Measurements from ENCODE around the gene MPST.
"Not testable (repeated sequence)": the region's sequence is repeated elsewhere in the genome, so short reads cannot be mapped to it uniquely, and the experiment has no call there.

Gene MPST

DNA sequence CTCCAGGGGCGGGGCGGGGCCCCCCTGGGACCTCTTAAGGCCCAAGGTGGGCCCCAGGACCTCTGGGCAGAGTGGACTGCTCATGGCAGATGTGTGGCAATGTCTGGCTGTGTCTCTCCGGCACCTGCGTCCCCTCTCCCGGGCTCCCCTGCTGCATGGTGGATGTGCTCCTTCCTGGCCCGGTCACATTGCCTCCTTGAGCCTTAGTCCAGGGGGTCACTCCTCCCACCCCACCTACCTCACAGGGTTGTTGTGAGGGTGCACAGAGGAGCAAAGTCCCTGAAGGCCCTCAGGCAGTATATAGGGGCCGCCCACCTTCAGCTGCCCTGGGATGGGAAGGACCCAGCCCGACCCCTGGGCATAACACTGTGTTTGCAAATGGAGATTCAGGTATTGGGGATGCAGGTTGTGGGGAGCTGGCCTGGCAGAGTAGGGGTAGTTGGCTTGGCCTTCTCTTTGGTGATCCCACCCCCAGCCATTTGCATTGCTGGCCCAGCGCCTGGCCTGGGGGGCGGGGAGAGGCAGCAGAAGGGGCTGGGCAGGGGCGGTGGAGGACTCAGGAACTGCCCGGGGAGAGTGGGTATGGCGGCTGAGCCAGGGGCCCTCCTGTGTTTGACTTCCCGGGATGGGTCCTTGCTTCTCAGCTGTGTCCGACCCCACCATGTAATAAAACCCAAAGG is 43.3 kb downstream of the MPST start:
- no peak for DNase-seq

DNA sequence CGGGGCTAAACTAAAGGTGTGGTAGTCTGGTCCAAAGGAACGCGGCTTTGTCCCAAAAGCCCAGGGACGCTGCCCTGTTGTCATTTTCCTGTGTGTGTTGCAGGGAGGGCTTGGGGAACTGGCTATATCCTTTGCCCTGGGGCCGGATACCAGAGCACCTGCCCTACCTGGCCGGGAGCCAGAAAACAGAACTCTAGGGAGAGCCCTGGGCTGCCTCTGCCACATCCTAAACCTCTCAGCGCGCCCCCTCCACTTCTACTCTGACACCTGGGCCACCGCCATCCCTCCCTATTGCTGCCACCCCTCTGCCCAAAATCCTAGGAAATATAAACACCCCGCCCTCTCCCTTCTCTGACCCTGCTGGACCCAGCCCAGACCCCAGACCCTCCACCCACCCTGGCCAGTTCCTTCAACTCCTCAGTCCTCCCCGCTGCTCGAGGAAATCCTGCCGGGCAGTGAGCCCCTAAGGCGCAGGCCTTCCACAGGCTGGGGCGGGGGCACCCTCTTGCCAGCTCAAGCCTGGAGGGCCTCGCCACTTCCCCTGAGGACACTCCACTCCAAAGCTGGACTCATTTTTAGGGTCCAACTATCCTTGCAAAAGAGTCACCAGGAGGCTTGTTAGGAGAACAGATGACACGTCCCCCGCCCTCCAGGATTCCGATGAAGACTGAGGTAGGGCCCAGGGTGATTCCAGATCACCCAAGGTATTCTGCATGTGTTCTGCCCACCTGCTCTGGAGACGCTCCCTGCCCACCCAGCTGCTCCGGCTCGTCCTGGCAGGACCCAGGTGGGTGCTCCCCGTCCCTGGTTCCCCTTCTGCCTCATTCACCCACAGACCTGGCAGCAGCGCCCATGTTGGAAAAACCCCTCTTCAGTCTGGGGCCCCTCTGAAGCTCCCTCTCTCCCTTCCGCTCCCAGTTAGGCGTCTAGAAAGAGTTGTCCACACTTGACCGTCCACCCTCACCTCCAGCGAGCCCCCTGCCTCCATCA is 44.2 kb downstream of the MPST start:
- no peak for DNase-seq

DNA sequence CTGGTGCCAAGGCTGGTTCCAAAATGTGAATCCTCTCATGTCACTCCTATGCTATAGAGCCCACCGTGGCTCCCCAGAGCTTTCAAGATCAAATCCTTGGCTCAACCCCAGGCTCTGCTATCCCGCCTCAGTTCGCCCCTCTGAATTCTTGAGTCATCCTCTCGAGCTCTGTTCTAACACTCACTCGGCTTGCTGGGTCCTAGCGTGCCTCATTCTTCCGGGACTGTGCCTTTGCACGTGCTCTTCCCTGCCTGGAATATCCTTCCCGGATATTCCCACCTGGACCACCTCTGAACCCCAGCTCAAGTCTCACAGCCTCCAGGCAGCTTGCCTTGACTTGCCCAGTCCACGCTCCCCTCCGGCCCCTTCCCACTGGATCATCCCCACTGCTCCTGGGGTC is 45.0 kb downstream of the MPST start:
- DNase-seq: no peak

DNA sequence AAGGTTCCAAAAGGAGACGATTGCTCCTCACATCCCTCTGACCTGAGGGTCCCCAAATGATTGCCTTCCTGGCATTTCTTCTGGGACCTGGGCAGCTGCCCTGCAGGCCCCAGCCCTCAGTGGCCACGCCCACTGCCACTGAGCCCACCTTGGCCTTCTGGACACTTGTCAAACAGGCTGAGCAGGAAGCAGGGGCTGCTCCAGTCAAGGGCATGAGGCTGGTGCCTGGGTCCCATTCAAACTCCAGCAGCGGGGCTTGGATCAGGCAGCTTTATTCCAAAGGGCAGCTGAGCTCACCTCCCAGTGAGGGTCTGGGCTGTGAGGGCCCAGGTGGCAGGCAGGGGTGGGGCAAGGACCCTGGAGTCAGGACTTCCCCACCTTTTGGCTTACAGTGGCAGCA is 45.6 kb downstream of the MPST start:
- DNase-seq: no peak

DNA sequence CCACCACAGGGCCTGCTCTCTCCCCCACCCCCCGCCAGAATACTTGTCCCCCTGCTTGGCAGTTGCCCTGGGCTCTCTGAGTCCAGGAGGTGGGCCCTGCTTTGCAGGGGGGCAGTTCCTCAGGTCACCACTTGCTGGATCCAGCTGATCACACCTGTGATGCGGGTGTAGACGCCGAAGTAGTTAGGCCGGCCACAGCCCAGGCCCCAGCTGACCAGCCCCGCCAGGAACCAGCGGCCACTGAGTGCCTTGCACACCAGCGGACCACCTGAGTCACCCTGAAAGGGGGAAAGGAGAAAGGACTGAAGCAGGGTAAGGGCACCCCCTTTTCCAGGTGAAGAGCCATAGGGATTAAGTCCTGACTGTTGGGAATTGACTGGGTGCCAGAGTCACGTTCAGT is 46.4 kb downstream of the MPST start:
- no peak for DNase-seq

DNA sequence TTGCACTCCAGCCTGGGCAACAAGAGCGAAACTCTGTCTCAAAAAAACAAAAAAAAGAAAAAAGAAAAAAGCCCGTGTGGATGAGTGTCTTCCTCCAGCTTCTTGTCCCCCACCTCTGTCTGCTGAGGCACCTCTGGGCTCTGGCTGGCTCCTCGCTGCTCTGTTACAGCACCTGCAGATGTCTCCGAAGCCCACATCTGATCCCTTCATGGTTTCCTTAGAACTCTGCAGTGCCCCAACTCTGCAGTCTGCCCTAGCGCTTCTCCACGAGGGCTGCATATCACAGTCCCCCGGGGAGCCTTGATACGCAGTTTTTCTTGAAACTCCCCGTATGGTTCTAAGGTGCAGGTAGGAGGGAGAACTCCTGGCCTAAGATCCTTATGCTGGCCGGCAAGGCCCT is 47.9 kb downstream of the MPST start:
- no peak for DNase-seq

DNA sequence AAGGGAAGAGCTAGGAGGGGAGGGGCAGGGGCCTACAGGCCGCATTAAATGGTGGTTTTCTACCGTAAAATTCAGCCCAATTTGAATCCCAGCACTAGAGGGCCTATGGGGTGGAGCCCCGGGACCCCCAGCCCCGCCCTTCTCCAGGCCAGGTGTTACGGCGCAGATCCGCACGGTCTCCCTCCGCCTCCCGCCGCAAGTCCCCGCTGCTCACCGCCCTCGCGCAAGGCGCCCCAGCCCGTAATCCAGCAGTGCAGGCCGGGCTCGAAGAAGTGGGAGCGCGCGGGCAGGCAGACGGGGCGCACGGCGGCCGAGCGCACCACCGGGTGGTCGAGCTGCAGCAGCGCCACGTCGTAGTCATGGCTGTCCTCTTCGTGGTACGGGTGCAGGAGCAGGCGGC is 49.3 kb downstream of the MPST start:
- DNase-seq: no peak

DNA sequence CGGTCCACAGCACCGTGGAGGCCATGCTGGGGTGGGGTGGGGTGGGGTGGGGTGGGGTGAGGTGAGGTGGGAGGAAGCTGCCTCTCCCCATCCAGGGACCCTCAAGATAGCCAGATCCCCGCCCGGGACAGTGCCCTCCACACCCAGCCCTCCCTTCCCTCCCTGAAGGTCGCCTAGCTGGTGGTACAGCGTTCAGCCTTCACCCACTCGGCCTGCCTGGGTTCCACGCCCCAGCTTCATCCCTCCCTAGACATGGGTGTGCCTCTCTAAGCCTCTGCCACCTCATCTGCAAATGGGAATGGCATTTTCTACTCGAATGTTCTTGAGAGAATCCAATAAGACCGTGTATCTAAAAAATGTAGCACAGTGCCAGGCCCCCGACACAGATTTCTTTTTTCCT is 49.8 kb downstream of the MPST start:
- DNase-seq: no peak

DNA sequence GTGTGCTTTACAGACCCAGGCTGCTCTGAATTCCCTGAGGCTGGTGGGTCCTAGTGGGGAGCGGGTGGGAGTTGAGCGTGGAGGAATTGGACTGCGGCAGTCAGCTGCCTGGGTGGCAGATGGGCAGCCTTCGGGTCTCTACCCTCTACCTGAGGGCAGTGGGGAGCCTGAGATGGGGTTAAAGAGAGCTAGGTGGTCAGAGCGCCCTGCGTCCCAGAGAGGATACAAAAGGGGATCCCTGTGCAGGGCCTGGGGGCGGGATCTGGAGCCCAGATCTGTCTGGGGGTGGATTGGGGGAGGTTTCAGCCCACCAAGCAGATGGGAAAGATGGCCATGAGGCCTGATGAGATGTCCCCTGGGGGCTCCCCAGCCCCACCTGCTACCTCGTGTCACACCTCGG is 50.2 kb downstream of the MPST start:
- DNase-seq: no peak

DNA sequence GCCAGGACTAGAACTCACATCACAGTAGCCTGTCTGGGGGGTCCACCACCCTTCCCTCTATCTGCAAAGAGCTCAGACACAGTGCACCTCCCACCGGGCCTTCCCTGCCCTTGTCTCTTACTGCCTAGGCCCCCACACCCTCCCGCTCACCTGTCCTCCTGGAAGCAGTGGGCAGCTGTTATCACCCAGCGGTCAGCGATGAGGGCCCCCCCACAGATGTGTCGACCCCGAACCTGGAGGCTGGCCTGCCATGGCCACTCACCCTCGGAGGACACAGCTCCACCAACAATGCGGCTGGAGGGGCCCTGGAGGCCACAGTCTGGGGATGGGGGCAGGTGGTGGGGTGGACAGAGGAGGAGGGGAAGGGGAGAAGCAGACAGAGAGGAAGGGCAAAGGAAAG is 50.8 kb downstream of the MPST start:
- DNase-seq: no peak

DNA sequence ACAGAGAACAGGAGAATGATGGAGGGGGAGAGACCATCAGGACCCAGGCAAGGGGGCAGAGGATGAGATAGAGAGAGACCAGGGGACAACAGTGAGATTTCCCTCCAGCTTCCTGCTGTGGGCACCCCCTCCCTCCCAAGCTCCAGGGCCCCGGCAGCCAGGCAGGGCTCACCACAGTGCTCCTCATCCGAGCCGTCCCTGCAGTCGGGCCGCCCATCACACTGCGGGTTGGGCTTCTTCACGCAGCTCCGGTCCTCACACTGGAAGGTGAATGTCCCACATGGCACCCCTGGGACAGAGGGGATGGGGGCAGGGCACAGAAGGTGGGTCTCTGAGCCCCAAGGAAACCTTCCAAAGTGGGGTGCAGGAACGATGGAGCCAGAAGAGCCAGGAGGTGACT is 51.2 kb downstream of the MPST start:
- no peak for DNase-seq

DNA sequence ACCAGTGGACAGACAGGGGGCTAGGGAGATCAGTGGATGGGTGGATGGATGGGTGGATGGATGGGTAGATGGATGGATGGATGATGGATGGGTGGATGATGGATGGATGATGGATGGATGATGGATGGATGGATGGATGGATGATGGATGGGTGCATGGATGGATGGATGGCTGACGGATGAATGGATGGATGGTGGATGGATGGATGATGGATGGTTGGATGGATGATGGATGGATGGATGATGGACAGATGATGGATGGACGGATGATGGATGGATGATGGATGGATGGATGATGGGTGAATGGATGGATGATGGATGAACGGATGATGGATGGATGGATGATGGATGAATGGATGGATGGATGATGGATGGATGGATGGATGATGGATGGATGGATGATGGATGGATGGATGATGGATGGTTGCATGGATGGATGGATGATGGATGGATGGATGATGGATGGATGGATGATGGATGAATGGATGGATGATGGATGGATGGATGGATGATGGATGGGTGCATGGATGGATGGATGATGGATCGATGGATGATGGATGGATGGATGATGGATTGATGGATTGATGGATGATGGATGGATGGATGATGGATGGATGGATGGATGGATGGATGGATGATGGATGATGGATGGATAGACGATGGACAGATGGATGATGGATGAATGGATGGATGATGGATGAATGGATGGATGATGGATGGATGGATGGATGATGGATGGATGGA is 52.5 kb downstream of the MPST start:
- DNase-seq: not testable (repeated sequence)

DNA sequence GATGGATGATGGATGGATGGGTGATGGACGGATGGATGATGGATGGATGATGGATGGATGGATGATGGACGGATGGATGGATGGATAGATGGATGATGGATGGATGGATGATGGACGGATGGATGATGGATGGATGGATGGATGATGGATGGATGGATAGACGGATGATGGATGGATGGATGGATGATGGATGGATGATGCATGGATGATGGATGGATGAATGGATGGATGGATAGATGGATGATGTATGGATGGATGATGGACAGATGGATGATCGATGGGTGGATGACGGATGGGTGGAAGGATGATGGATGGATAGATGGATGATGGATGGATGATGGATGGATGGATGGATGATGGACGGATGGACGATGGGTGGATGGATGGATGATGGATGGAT is 53.1 kb downstream of the MPST start:
- DNase-seq: no peak

DNA sequence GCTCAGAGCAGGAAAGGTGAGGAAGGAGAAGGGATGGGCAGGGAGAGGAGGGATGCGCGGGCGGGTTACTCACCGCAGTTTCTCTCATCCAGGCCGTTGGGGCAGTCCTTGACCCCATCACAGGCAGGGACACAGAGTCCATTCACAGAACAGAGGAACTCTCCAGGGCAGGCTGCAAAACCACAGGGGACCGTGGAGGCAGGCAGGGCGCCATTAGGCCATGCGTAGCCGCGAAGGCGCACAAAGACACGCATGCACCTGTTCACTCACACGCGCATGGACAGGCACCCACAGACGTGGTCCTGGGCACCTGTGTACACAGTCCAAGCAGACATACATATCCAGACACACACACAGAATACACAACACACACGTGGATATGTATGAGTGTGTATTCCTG is 55.0 kb downstream of the MPST start:
- no peak for DNase-seq

DNA sequence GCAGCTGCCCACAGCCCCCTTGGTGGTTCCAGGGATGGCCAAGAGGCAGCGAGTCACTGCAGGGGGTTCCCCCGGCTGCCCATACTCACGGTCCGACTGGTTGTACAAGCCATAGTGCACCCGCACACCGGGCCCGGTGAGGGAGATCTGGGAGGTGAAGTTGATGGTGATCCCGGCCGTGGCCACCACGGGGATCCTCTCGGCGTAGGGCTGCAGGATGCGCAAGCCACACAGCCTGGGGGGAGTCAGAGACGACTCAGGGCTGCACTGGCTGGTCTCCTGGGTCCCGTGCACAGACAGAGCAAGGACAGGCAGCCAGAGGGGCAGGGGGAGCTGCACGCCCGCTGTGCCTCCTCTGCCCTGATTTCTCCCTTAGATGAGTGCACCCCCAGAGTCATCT is 55.5 kb downstream of the MPST start:
- DNase-seq: no peak

DNA sequence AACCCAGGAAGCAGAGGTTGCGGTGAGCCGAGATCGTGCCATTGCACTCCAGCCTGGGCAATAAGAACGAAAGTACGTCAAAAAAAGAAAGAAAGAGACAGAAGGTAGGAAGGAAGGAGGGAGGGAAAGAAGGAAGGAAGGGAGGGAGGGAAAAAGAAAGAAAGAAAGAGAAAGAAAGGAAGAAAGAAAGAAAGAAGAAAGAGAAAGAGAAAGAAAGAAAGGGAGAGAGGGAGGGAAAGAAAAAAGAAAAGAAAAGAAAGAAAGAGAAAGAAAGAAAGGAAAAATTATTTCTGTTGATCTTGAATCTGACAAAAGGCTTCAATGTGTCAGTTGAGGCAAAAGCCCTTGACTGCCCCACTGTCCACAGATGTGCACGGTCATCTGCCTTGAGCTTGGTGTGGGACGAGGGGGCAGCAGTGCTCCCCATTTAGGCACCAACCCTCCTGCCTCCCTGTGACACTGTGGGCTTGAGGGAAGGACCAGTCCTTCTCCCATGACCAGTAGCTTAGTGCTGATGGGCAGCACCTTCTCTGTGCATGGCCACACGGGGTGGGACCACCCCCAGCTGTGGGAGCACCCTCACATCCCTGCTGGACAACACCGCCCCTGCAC is 56.4 kb downstream of the MPST start:
- no peak for DNase-seq

DNA sequence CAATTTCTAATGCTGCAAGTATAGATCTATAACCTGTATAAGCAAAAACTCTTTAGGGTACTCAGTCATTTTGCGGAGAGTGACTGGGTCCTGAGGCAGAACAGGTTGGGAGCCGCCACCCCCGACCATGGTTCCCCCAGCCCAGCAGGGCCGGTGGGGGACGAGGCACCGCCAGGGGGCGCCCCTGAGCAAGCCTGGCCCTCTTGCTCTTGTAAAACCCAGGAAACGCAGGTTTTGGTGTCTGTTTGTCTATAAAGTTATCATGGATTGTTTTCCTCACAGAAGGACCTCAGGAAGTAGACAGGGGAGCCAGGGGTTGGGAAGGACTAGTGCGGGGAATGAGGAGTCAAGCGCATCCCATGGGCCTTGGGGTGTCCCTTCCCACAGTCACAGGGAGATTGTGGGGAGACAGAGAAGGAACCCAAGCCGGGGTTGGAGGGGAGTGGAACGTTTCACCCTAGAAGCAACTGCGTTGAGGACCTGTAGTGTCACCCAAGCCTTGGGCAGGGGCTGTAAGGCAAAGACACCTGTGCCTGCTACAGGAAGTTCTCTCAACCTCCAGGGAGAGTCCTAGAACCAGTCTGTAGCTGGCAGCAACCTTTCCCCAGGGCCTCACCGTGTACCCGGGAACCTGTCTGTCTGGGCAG is 58.4 kb downstream of the MPST start:
- peak; percentile 78 to 88 (median 82) for DNase-seq

DNA sequence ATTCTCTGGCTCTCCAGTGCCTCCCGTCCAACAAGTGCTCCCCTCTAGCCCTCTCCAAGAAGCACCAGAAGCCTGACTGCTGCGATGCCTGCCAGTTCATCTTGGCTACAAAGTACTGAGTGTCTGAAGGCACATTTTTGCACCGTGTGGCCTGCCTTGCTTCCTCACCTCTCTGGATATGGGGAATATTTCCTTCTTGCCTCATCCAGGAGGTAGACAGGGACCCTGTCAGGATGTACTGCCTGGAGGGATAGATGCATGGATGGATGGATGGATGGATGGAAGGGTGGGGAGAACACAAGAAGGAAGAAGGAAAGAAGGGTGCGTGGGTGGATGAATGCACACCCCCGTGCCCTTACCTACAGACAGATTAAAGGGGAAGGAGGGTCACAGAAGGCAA is 59.6 kb downstream of the MPST start:
- DNase-seq: no peak

Data from activated naive CD4-positive, alpha-beta T cell (primary cell).